Measurements from ENCODE around the gene HRH3.

The HRH3 gene

DNA sequence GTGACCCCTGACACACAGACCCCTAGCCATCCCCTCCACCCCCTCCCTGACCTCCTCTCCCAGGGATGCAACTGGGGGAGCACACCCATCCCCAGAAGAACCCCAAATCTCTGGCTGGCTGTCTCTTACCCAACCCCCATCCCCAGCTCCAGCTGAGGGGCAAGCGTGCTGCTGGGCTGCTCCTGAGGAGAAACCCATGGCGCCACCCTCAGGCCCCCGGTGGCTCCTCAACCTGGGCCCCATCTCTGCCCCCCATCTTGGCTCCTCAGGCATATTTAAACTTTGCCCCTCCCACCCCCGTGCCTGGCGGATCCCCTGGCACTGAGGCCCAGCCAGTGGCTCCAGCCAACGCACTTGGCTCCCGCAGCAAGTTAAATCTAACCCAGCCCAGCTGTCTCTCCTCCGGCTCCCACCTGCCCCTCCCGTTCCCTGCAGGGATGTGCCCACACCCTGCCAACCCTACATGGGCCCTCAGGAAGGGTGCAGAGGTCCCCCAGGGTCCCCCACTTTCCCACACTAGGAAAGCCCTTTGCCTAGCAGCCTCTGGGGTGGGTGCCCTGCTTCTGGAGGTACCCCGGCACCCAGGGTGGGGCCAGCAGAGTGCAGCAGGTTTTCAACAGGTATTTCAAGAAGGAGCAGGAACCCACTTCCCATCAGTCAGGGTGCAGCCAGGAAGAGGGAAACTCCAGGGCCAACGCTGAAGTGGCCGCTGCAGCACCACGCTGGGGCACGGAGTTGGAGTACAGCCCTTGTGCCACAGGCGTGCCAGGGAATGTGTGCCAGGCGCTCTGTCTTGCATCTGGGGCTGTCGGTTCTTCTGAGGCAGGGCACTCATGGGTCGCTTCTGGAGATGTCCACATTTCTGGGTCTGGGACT is 12.9 kb upstream of the HRH3 start:
- Histone ChIP-seq H3K27me3 (ENCODE audit: insufficient read depth, poor library complexity, severe bottlenecking) (no peaks in the 10 kb centered on the region), H3K4me3 (ENCODE audit: severe bottlenecking) (no peak overlapping the region), H3K4me1 (ENCODE audit: insufficient read depth, poor library complexity, severe bottlenecking) (no peaks in the 10 kb centered on the region), H3K9me3 (ENCODE audit: severe bottlenecking) (no peaks in the 10 kb centered on the region), H3K27ac (ENCODE audit: poor library complexity, severe bottlenecking) (no peak overlapping the region), H3K36me3 (ENCODE audit: low read depth) (no peaks in the 10 kb centered on the region)
- TF ChIP-seq, protein P1, sequence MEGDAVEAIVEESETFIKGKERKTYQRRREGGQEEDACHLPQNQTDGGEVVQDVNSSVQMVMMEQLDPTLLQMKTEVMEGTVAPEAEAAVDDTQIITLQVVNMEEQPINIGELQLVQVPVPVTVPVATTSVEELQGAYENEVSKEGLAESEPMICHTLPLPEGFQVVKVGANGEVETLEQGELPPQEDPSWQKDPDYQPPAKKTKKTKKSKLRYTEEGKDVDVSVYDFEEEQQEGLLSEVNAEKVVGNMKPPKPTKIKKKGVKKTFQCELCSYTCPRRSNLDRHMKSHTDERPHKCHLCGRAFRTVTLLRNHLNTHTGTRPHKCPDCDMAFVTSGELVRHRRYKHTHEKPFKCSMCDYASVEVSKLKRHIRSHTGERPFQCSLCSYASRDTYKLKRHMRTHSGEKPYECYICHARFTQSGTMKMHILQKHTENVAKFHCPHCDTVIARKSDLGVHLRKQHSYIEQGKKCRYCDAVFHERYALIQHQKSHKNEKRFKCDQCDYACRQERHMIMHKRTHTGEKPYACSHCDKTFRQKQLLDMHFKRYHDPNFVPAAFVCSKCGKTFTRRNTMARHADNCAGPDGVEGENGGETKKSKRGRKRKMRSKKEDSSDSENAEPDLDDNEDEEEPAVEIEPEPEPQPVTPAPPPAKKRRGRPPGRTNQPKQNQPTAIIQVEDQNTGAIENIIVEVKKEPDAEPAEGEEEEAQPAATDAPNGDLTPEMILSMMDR (IDR thresholded peaks at IDR 0.05; ENCODE audit: poor library complexity, severe bottlenecking): no peak
- no peak for DNase-seq (ENCODE audit: low spot score)
- no peak for ATAC-seq (ENCODE audit: low read depth)

DNA sequence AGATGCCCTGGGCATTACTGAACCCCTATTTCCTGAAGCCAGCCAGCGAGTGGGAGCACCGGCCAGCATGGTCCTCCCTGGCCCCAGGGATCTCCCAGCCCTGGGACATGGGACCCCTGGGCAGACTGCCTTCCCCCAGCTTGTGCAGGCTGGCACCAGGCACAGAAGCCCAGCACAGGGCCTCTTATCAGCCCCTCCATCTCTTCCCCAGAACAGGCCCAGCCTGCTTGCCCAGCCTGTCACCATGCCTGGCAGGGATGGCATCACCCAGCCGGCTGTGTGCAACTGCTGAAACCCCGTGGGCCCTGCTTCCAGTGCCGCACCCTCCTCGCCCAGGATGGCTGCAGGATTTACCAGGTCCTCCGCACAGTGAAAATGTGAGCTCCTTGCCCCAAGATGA is 12.1 kb upstream of the HRH3 start:
- ATAC-seq (ENCODE audit: low read depth) (no peak), DNase-seq (ENCODE audit: low spot score) (no peak)
- Histone ChIP-seq H3K4me3 (ENCODE audit: severe bottlenecking) (no peak overlapping the region), H3K27me3 (ENCODE audit: insufficient read depth, poor library complexity, severe bottlenecking) (peaks cover 1% of the 10 kb centered on the region), H3K27ac (ENCODE audit: poor library complexity, severe bottlenecking) (no peak overlapping the region), H3K36me3 (ENCODE audit: low read depth) (no peaks in the 10 kb centered on the region), H3K4me1 (ENCODE audit: insufficient read depth, poor library complexity, severe bottlenecking) (no peaks in the 10 kb centered on the region), H3K9me3 (ENCODE audit: severe bottlenecking) (no peaks in the 10 kb centered on the region)
- TF ChIP-seq, protein P1 (IDR thresholded peaks at IDR 0.05; ENCODE audit: poor library complexity, severe bottlenecking): no peak

DNA sequence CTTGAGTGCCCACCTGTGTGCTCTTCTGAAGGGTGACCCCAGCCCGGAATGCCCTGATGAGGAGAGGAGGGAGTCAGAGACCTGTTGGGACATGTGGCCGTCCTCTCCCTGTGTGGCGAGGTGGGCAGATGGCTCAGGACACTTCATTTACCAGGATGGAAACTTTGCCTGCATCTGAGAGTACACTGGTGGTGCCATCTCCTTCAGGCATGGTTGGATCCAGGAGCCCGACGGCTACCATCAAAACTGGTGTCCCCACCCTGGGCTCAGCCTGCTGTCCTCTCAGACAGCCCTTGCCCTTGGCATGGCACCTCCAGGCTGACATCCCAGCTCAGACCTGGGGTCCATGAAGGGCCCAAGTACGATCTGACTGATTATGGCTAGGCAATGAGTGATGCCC is 11.2 kb upstream of the HRH3 start:
- Histone ChIP-seq H3K4me1 (ENCODE audit: insufficient read depth, poor library complexity, severe bottlenecking) (no peaks in the 10 kb centered on the region), H3K27ac (ENCODE audit: poor library complexity, severe bottlenecking) (no peak overlapping the region), H3K4me3 (ENCODE audit: severe bottlenecking) (no peak overlapping the region), H3K36me3 (ENCODE audit: low read depth) (no peaks in the 10 kb centered on the region), H3K9me3 (ENCODE audit: severe bottlenecking) (no peaks in the 10 kb centered on the region), H3K27me3 (ENCODE audit: insufficient read depth, poor library complexity, severe bottlenecking) (peaks cover 9% of the 10 kb centered on the region)
- DNase-seq (ENCODE audit: low spot score) (no peak), ATAC-seq (ENCODE audit: low read depth) (no peak)
- TF ChIP-seq, protein P1 (IDR thresholded peaks at IDR 0.05; ENCODE audit: poor library complexity, severe bottlenecking): no peak

DNA sequence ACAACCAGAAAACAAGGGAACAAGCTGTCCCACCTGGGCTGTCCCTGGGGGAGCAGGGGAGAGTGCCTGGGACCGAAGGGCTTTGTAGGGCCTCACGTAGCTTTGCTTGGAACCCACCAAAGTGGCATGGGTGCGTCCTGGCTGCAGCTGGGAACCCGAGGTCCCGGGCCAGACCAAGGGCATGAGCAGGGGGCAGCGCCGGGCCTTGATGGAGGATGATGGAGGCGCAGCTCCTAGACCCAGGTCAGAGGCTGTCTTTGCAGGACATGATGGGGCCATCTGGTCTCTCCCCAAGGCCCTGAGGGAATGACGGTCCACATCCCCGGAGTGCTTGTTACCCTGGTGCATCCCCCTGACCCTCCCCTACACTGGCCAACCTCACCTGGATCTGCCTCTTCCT is 10.6 kb upstream of the HRH3 start:
- ATAC-seq (ENCODE audit: low read depth) (no peak), DNase-seq (ENCODE audit: low spot score) (no peak)
- no peaks in the 10 kb centered on the region for H3K9me3 ChIP-seq (ENCODE audit: severe bottlenecking)
- H3K36me3 ChIP-seq (ENCODE audit: low read depth): no peaks in the 10 kb centered on the region
- H3K27me3 ChIP-seq (ENCODE audit: insufficient read depth, poor library complexity, severe bottlenecking): peaks cover 15% of the 10 kb centered on the region
- no peak overlapping the region for H3K4me3 ChIP-seq (ENCODE audit: severe bottlenecking)
- no peaks in the 10 kb centered on the region for H3K4me1 ChIP-seq (ENCODE audit: insufficient read depth, poor library complexity, severe bottlenecking)
- no peak overlapping the region for H3K27ac ChIP-seq (ENCODE audit: poor library complexity, severe bottlenecking)
- TF ChIP-seq, protein P1 (IDR thresholded peaks at IDR 0.05; ENCODE audit: poor library complexity, severe bottlenecking): no peak

DNA sequence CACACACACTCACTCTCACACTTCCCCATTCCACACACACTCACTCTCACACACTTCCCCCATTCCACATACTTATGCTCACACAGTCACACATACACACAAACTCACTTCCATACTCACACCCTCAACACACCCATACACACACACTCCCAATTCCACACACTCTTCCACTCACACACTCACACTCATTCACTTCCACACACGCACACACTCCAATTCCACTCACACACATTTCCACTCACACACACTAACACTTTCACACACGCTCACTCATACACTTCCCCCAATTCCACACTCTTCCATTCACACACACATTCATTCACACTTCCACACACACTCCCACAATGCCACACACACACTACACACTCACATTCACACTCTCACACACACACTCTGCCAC is 10.2 kb upstream of the HRH3 start:
- DNase-seq (ENCODE audit: low spot score): no peak
- H3K4me3 ChIP-seq (ENCODE audit: severe bottlenecking): no peak overlapping the region
- H3K27ac ChIP-seq (ENCODE audit: poor library complexity, severe bottlenecking): no peak overlapping the region
- peaks cover 18% of the 10 kb centered on the region for H3K27me3 ChIP-seq (ENCODE audit: insufficient read depth, poor library complexity, severe bottlenecking)
- no peaks in the 10 kb centered on the region for H3K36me3 ChIP-seq (ENCODE audit: low read depth)
- no peaks in the 10 kb centered on the region for H3K4me1 ChIP-seq (ENCODE audit: insufficient read depth, poor library complexity, severe bottlenecking)
- H3K9me3 ChIP-seq (ENCODE audit: severe bottlenecking): no peaks in the 10 kb centered on the region
- no peak for ATAC-seq (ENCODE audit: low read depth)
- TF ChIP-seq, protein P1 (IDR thresholded peaks at IDR 0.05; ENCODE audit: poor library complexity, severe bottlenecking): no peak
